SHP77 (cell line): ENCODE data around the gene HOXD9.
A peak's percentile ranks its signal among the peaks of the same experiment; 100 is the strongest.

Experiments used
- DNase-seq, 2 experiments: peaks; one replicate each; lab custom pipeline; 2025; lab: John Stamatoyannopoulos, UW

Gene HOXD9

GRCh38 chr2:176110415-176111308, 11.9 kb upstream of the HOXD9 start:
- no peak for DNase-seq

- peak; percentile 69 to 73 for DNase-seq
Observed at GRCh38 chr2:176111309-176111663, 11.2 kb upstream of the HOXD9 start.

GRCh38 chr2:176111846-176112374, 10.6 kb upstream of the HOXD9 start:
- DNase-seq = no peak

GRCh38 chr2:176112375-176113302, 9.9 kb upstream of the HOXD9 start:
- DNase-seq = no peak

GRCh38 chr2:176114120-176114929, 8.2 kb upstream of the HOXD9 start:
- peak; percentile 72 to 85 for DNase-seq

- no peak for DNase-seq
Observed at GRCh38 chr2:176114930-176115625, 7.4 kb upstream of the HOXD9 start.

- peak; percentile 74 to 82 for DNase-seq
Observed at GRCh38 chr2:176115883-176116813, 6.4 kb upstream of the HOXD9 start, which contains the start of gene HOXD10. HOXD10 (plus strand) TSS chr2:176116778; CDS start chr2:176116834, 56 bp downstream.

GRCh38 chr2:176117162-176117822, 5.2 kb upstream of the HOXD9 start:
- DNase-seq = no peak

GRCh38 chr2:176117823-176118371, 4.6 kb upstream of the HOXD9 start:
- no peak for DNase-seq

GRCh38 chr2:176118601-176119339, 3.7 kb upstream of the HOXD9 start:
- peak; percentile 43 to 75 for DNase-seq

- no peak for DNase-seq
Observed at GRCh38 chr2:176120364-176121189, 1.9 kb upstream of the HOXD9 start.

- DNase-seq = no peak
Observed at GRCh38 chr2:176121190-176122051, 1.1 kb upstream of the HOXD9 start.

- DNase-seq = peak; percentile 37 to 46
Observed at GRCh38 chr2:176122052-176122682, 352 bp upstream of the HOXD9 start.

GRCh38 chr2:176123411-176124109, 1.0 kb downstream of the HOXD9 start:
- DNase-seq = no peak
